Panc1 (cell line): ENCODE results near the gene TTPAL. TPM values are rescaled to one million over a fixed set of nuclear protein-coding genes. Genes with fewer than 3 reads are reported as not detected.

Experiments
- ATAC-seq: fragments of 200-7000 bp; cut with Tn5 transposase; 2 replicates; pipeline ENCODE4 v1.9.1; 2020; ENCODE audit warnings: mild to moderate bottlenecking, moderate library complexity
- BruUV-seq: library from RNA; stranded (reverse); fragments of 400-500 nt; replicated peaks from 2 replicates; lab custom pipeline; 2021; lab: Mats Ljungman, UMichigan
- CTCF ChIA-PET: fragments of 300-600 bp; sonication (Branson Sonifier 250); formaldehyde crosslinking; loops from one replicate; lab custom pipeline; 2022; ENCODE audit warnings: antibody characterized with exemption; lab: Charles Lee
- POLR2A ChIA-PET: fragments of 300-600 bp; sonication (Branson Sonifier 250); formaldehyde crosslinking; loops from one replicate; lab custom pipeline; 2022; ENCODE audit warnings: antibody characterized with exemption; lab: Charles Lee
- DNase-seq: peaks from one replicate; pipeline ENCODE4 v3.0.0-alpha.2; 2010; ENCODE audit warnings: low read depth, low spot score
- H3K27ac ChIP-seq: 2 replicates; pipeline ENCODE4 v1.5.1; 2011; ENCODE audit warnings: mild to moderate bottlenecking, low read length, inconsistent platforms
- H3K27me3 ChIP-seq: fragments of 200-500 bp; sonication (Bioruptor generic); 2 replicates; pipeline ENCODE4 v1.6.0; 2014; ENCODE audit warnings: low read length, inconsistent platforms; ENCODE audit not compliant: control insufficient read depth, insufficient read depth
- H3K36me3 ChIP-seq: fragments of 200-500 bp; sonication (Bioruptor generic); 2 replicates; pipeline ENCODE4 v1.5.1; 2014; ENCODE audit warnings: inconsistent platforms, mild to moderate bottlenecking, low read length, moderate library complexity; ENCODE audit not compliant: control insufficient read depth, insufficient read depth
- H3K4me1 ChIP-seq: 2 replicates; pipeline ENCODE4 v1.5.1; 2011; ENCODE audit warnings: inconsistent platforms, mild to moderate bottlenecking, low read length, moderate library complexity; ENCODE audit not compliant: control insufficient read depth, insufficient read depth
- H3K4me3 ChIP-seq, 2 experiments: 2 replicates each; pipeline ENCODE4 v1.5.1; 2011 to 2012; ENCODE audit warnings: low read depth in 2 of 2, low read length in 2 of 2, mild to moderate bottlenecking in 2 of 2, inconsistent platforms in 1 of 2, moderate library complexity in 1 of 2
- H3K9me3 ChIP-seq: fragments of 200-500 bp; sonication (Bioruptor generic); 2 replicates; pipeline ENCODE4 v1.5.1; 2014; ENCODE audit warnings: low read depth, mild to moderate bottlenecking, inconsistent platforms, low read length, moderate library complexity; ENCODE audit not compliant: control insufficient read depth, insufficient read depth
- CTCF ChIP-seq: fragments of 450-650 bp; IDR thresholded peaks from 2 replicates; pipeline ENCODE4 v1.5.1; 2017; ENCODE audit warnings: mild to moderate bottlenecking
- POLR2AphosphoS5 ChIP-seq: IDR thresholded peaks from 2 replicates; pipeline ENCODE4 v1.6.1; 2012; ENCODE audit warnings: mild to moderate bottlenecking, low read depth, low read length, moderate library complexity
- REST ChIP-seq, 2 experiments: IDR thresholded peaks; 2 replicates each; pipeline ENCODE4 v1.6.1; 2011 to 2012; ENCODE audit warnings: low read depth in 2 of 2, control low read depth in 1 of 2, low read length in 1 of 2, mild to moderate bottlenecking in 1 of 2, moderate library complexity in 1 of 2; ENCODE audit not compliant: insufficient read depth in 1 of 2
- SIN3A ChIP-seq: IDR thresholded peaks from 2 replicates; pipeline ENCODE4 v1.6.1; 2012; ENCODE audit warnings: low read depth, mild to moderate bottlenecking, low read length, moderate library complexity, borderline replicate concordance; ENCODE audit not compliant: insufficient read depth
- TCF7L2 ChIP-seq: IDR thresholded peaks from 2 replicates; pipeline ENCODE4 v1.6.1; 2011; ENCODE audit warnings: mild to moderate bottlenecking, low read depth, low read length, inconsistent platforms
- in situ Hi-C: cut with HindIII; loops from 2 replicates; pipeline ENCODE4 v1.10.0; 2016; ENCODE audit warnings: low sequenced_read_pairs, low pct_unique_long_range_greater_than_20kb
- intact Hi-C: fragments of 100-400 bp; cut with micrococcal nuclease; formaldehyde crosslinking; loops from one replicate; pipeline ENCODE4 v1.10.0; 2022; ENCODE audit not compliant: unreplicated experiment
- total RNA-seq: library from RNA; stranded (reverse); gene quantifications from one replicate; pipeline ENCODE4 v1.2.1, GENCODE V29; 2021; ENCODE audit not compliant: unreplicated experiment

The TTPAL gene
- total RNA-seq, 1 experiment from 2014 or later, result 37.4 TPM

- no peak for TF ChIP-seq SIN3A
- no peak for TF ChIP-seq CTCF
- TF ChIP-seq POLR2AphosphoS5, result no peak
- TF ChIP-seq REST (IDR thresholded peaks at IDR 0.05; ENCODE audit: insufficient read depth in 1 of 2, low read depth in 2 of 2, low read length in 1 of 2), result no peak
- no peak for TF ChIP-seq TCF7L2
- BruUV-seq, result no TSS peak
- intact Hi-C loops, result no loop called here
- no peak overlapping the region for H3K4me3 ChIP-seq
- DNase-seq (no peak), ATAC-seq (no peak)
- H3K27me3 ChIP-seq, result no peaks in the 10 kb centered on the region; the same call in none of the 2 replicates
- CTCF ChIA-PET, result no interaction called here
- no peaks in the 10 kb centered on the region for H3K36me3 ChIP-seq
- no peak overlapping the region for H3K27ac ChIP-seq
- no peaks in the 10 kb centered on the region for H3K9me3 ChIP-seq
- in situ Hi-C loops, result no loop called here
- POLR2A ChIA-PET, result no interaction called here
- no peaks in the 10 kb centered on the region for H3K4me1 ChIP-seq
These were observed 47.3 kb upstream of the TTPAL start for GRCh38 chr20:44428174-44429016.

GRCh38 chr20:44429017-44429339 lies 46.7 kb upstream of the TTPAL start:
- no peaks in the 10 kb centered on the region for H3K4me1 ChIP-seq
- intact Hi-C loops (no loop called here), in situ Hi-C loops (no loop called here)
- no peaks in the 10 kb centered on the region for H3K36me3 ChIP-seq
- no peak for TF ChIP-seq CTCF
- BruUV-seq, result no TSS peak
- no peak overlapping the region for H3K27ac ChIP-seq
- POLR2A ChIA-PET, result no interaction called here
- CTCF ChIA-PET, result no interaction called here
- DNase-seq (no peak), ATAC-seq (no peak)
- H3K27me3 ChIP-seq, result no peaks in the 10 kb centered on the region; the same call in none of the 2 replicates
- H3K4me3 ChIP-seq, result no peak overlapping the region
- no peaks in the 10 kb centered on the region for H3K9me3 ChIP-seq
